Stimulated activated naive CD8-positive, alpha-beta T cell treated with anti-CD3 and anti-CD28 coated beads, Interleukin-15, amount 100 ng/mL, for 72 hours (primary cell): ENCODE measurements around the gene PTPRR.
"Not testable (repeated sequence)": the region's sequence is repeated elsewhere in the genome, so short reads cannot be mapped to it uniquely, and the experiment has no call there.

ENCODE experiments used
- ATAC-seq: fragments of 150-1000 bp; cut with Tn5 transposase; 2 replicates; pipeline ENCODE4 v1.10.0; 2021; ENCODE audit warnings: mild to moderate bottlenecking, moderate library complexity
- DNase-seq, 2 donors: peaks; one replicate each; pipeline ENCODE4 v3.0.0; 2021 to 2022
- H3K27ac Mint-ChIP-seq, 2 donors: one replicate each; pipeline ENCODE4 v1.8.0; 2022; ENCODE audit warnings: mild to moderate bottlenecking in 2 of 2, mixed read lengths in 2 of 2, moderate library complexity in 2 of 2
- H3K27me3 Mint-ChIP-seq: one replicate; pipeline ENCODE4 v1.8.0; 2022; ENCODE audit warnings: mixed read lengths
- H3K4me1 Mint-ChIP-seq: one replicate; pipeline ENCODE4 v1.8.0; 2022; ENCODE audit warnings: mild to moderate bottlenecking, mixed read lengths
- H3K4me3 Mint-ChIP-seq, 2 donors: one replicate each; pipeline ENCODE4 v1.8.0; 2022; ENCODE audit warnings: mild to moderate bottlenecking in 2 of 2, mixed read lengths in 2 of 2, moderate library complexity in 1 of 2
- H3K9me3 Mint-ChIP-seq, 2 donors: one replicate each; pipeline ENCODE4 v1.8.0; 2022; ENCODE audit warnings: mixed read lengths in 2 of 2

Gene PTPRR

DNA sequence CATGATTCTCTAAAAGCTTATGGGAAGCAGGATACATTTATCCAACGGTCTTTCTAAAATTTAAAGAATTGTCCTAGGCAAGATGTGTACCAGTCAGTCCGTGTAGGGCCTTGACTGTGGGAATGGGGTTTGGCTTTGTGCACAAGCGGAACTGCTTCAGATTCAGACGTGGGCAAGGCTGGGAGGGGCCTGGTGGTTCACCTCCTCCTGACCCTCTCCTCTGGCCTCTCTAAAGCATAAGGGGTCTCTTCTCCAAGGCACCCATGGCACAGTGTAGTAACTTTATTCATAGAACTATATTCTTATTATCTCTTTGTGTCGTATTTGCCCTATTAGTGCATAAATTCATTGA is 162.1 kb downstream of the PTPRR start:
- no peak overlapping the region for H3K4me3 Mint-ChIP-seq
- ATAC-seq (no peak), DNase-seq (no peak)
- H3K27ac Mint-ChIP-seq = no peak overlapping the region
- no peaks in the 10 kb centered on the region for H3K27me3 Mint-ChIP-seq
- H3K4me1 Mint-ChIP-seq = no peaks in the 10 kb centered on the region
- H3K9me3 Mint-ChIP-seq = no peaks in the 10 kb centered on the region

DNA sequence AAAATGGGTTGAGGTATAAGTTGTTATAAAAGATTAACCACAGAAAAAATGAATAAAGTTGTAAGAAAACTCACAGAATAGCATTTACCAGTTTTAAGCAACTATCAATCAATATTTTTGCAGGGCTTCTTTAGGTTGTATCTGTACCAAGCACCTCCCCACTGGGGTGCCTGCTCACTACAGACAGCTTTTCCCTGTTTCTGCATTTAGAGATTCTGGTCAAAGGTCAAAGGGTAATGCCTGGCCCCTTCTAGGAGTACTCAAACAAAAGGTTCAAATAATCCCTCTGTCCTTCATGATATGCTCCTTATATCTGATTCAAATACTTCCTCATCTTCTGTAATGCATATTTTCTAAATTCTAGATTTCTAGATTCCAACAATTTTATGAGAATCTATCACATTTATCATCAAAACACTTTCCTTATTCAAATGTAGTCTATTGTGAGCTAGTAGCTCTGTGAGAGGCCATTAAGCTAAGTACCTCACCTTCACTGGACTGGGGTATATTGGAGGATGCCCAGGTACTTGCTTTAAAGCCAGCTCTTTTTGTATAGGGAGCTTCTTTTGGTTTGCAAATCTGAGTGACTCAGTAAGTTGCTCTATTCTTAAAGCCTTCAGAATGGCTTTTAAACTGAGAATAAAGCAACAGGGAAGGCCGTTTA is 162.6 kb downstream of the PTPRR start:
- H3K4me3 Mint-ChIP-seq = no peak overlapping the region
- H3K9me3 Mint-ChIP-seq = no peaks in the 10 kb centered on the region
- peak overlapping the region in 1 of 2 donors; percentile 16 for H3K27ac Mint-ChIP-seq
- ATAC-seq (no peak), DNase-seq (no peak)
- no peaks in the 10 kb centered on the region for H3K4me1 Mint-ChIP-seq
- no peaks in the 10 kb centered on the region for H3K27me3 Mint-ChIP-seq

DNA sequence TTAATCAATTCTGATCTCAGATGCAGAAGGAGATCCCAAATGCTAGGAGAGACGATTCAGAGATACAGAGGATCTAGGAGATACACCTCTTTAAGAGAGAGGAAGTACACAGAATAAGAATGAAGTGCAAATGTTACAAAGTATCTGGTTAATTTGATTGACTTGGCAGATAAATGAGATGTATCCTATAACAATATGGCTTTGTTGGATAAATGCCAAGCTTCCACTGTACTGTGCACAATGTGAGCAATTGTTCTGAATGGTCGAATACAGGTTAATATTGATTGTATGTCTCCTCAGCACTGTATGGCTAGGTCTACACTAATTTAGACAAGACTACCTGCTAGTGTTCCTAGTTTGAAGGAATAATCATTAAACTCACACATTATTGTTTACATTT is 163.7 kb downstream of the PTPRR start:
- Mint-ChIP-seq H3K27ac (no peak overlapping the region), H3K27me3 (peaks cover 8% of the 10 kb centered on the region), H3K9me3 (no peaks in the 10 kb centered on the region), H3K4me1 (no peaks in the 10 kb centered on the region), H3K4me3 (no peak overlapping the region)
- no peak for DNase-seq
- ATAC-seq = no peak

DNA sequence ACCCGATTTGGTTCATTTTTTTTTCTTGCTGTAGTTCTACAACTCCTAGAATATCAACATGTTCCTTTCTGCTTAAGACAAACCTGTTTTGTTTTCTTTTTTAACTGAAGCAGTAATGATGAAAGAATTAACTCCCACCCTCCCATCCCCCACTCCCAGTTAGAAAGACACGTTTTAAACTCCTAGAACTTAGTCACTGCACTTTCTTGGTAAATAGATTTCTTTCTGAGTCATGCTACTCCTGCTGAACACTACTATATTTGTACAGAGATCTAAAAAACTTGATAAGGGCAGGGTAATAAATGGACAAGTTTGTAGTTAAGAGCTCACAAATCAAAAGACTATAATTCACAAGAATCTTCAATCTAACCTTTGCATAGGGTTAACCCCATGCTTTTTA is 164.4 kb downstream of the PTPRR start:
- H3K4me3 Mint-ChIP-seq = no peak overlapping the region
- no peak overlapping the region for H3K27ac Mint-ChIP-seq
- DNase-seq (no peak), ATAC-seq (no peak)
- H3K4me1 Mint-ChIP-seq = no peaks in the 10 kb centered on the region
- H3K27me3 Mint-ChIP-seq = peaks cover 15% of the 10 kb centered on the region
- no peaks in the 10 kb centered on the region for H3K9me3 Mint-ChIP-seq

DNA sequence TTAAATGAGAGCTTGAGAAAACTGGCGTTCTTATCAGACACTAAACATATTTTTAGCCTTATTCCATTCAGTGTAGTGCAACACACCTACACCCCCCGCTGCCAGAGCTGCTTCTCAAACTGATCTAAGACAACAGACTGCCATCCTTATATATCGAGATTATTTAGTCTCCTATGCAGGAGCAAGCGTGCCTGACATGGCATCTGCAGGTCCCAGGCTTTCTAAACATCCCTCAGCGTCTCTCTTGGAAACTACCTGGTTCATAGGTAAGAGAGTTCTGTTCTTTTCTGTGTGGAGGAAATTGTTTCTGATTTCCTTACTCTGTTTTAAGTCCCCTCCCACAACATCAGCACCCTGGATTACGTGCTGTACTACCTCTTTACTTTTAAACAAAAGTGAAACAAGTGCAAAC is 166.2 kb downstream of the PTPRR start:
- no peak for DNase-seq
- Mint-ChIP-seq H3K4me3 (no peak overlapping the region), H3K27me3 (peaks cover 18% of the 10 kb centered on the region), H3K27ac (no peak overlapping the region), H3K9me3 (no peaks in the 10 kb centered on the region), H3K4me1 (no peaks in the 10 kb centered on the region)
- ATAC-seq = no peak

DNA sequence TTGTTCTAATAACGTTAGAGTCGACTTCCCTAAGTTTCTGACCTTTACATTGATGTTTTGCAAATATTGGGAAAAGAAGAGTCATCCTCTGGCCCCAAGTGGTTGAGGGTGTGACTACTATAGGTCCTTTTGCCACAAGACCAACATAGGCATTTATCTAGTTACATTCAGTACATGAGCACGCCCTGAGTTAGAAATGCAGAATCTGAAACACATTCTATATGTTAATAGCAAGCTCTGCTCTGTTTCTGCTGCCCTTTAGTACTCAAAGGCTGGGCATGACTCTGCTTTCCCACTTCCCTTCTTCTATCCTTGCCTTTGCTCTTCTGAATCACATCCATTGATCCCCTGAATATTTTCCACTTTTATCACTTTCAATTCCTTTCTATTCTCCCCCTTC is 168.2 kb downstream of the PTPRR start:
- H3K9me3 Mint-ChIP-seq = no peaks in the 10 kb centered on the region
- DNase-seq (no peak), ATAC-seq (no peak)
- no peaks in the 10 kb centered on the region for H3K4me1 Mint-ChIP-seq
- no peak overlapping the region for H3K4me3 Mint-ChIP-seq
- H3K27ac Mint-ChIP-seq = no peak overlapping the region
- peaks cover 18% of the 10 kb centered on the region for H3K27me3 Mint-ChIP-seq

DNA sequence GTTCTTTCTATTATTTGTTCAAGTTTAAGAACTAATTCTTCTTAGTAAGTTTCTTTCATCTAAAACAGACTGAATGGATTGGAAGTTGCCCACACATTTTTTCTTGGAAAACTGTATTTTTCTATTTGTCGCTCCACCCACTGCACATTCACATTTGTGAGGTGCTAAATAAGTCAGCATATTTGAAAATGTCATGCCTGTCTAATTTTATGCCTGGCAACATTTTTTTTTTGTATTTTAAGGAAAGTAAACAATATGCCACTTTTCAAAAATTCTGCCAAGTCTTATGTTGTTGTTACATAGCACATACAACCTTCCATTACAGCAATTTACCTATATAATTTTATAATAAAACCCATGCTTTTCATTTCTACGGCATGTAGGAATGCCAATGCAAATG is 170.6 kb downstream of the PTPRR start:
- Mint-ChIP-seq H3K27me3 (peaks cover 18% of the 10 kb centered on the region), H3K9me3 (no peaks in the 10 kb centered on the region), H3K4me1 (no peaks in the 10 kb centered on the region), H3K4me3 (no peak overlapping the region), H3K27ac (no peak overlapping the region)
- no peak for ATAC-seq
- no peak for DNase-seq

DNA sequence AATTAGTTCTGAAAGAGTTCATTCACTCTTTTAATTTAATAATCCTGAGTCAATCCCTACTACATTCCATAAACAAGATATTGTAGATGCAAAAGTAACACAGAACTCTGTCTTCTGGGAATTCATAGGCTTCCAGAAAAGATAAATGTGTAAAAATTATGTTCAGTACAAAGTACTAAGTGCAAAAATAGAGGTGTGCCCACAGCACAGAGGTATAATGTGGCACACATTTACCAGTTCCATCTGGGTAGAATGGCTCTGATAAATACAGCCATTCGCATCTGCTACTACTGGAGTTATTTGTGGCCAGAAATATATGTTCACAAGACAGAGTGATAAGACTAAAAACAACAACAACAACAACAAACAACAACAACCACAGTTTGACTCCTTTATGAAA is 171.7 kb downstream of the PTPRR start:
- peaks cover 18% of the 10 kb centered on the region for H3K27me3 Mint-ChIP-seq
- no peak overlapping the region for H3K27ac Mint-ChIP-seq
- no peaks in the 10 kb centered on the region for H3K9me3 Mint-ChIP-seq
- DNase-seq (no peak), ATAC-seq (no peak)
- no peaks in the 10 kb centered on the region for H3K4me1 Mint-ChIP-seq
- H3K4me3 Mint-ChIP-seq = no peak overlapping the region

DNA sequence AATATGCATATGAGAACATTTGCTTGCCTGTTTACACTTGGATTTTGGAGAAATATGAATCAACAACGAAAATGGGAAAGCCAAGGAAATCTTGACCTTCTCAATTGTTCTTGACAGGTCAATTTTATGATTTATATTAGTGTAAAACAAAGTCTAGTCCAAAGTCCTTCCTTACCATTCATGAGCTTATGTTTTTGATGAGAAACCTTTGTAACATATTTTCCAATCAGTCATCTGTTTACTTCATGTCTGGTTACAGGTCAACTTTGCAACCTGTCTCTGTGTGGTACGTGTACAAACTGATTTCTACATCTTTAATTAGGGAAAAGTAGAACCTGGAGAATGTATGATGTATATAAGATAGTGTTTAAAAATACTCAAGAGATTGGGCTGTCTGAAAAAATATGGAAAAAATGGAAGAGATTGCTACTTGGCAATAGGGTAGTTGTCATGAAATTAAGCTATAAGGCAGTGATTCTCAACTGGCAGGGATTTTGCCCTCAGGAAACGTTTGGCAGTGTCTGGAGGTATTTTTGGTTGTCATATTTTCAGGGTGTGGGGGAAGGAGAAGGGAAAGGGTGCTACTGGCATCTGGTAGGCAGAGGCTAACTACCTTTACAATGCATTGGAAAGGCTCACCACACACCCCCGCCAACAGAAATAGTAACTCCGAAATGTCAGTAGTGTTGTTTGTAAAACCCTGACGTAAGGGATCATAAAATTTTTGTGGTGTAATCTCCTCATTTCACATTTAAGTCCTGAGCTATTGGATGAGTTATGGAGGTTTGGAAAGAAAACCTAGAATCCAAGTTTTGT is 172.9 kb downstream of the PTPRR start:
- Mint-ChIP-seq H3K9me3 (no peaks in the 10 kb centered on the region), H3K27ac (peak overlapping the region in 1 of 2 donors; percentile 17), H3K27me3 (peaks cover 16% of the 10 kb centered on the region), H3K4me1 (no peaks in the 10 kb centered on the region), H3K4me3 (no peak overlapping the region)
- no peak for ATAC-seq
- DNase-seq = no peak

DNA sequence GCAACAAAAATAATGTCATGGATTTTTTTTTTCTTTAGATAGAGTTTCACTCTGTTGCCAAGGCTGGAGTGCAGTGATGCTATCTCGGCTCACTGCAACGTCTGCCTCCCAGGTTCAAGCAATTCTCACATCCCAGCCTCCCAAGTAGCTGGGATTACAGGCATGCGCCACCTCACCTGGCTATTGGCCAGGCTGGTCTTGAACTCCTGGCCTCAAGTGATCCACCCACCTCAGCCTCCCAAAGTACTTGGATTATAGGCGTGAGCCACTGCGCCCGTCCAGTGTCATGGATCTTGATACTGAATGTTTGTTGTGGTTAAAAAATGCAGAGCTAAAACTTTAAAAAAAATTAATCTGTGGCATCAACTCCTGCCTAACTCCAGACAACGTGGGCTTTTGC is 175.5 kb downstream of the PTPRR start:
- ATAC-seq (no peak), DNase-seq (no peak)
- Mint-ChIP-seq H3K27me3 (peaks cover 12% of the 10 kb centered on the region), H3K27ac (no peak overlapping the region), H3K9me3 (no peaks in the 10 kb centered on the region), H3K4me1 (no peaks in the 10 kb centered on the region), H3K4me3 (no peak overlapping the region)

DNA sequence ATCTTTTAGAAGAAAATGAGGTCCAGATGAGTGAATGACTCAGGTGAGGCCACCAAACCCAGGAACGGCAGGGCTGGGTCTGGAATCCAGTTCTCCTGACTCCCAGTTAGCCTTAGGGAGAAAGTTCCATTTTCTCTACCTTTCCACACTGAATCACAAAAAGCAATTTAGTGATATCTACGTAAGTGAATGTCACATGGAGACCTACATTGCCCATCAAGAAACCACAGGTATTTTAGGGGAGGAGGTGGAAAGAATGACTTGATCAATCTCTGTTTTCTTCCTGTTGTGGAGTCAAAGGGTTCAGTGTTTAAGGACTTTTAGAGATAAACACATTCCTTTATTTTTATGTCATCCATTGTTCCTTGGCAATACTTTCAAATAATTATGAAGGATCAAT is 176.4 kb downstream of the PTPRR start:
- H3K4me1 Mint-ChIP-seq = no peaks in the 10 kb centered on the region
- H3K9me3 Mint-ChIP-seq = no peaks in the 10 kb centered on the region
- ATAC-seq = no peak
- H3K27ac Mint-ChIP-seq = no peak overlapping the region
- no peak overlapping the region for H3K4me3 Mint-ChIP-seq
- no peak for DNase-seq
- H3K27me3 Mint-ChIP-seq = peaks cover 12% of the 10 kb centered on the region

DNA sequence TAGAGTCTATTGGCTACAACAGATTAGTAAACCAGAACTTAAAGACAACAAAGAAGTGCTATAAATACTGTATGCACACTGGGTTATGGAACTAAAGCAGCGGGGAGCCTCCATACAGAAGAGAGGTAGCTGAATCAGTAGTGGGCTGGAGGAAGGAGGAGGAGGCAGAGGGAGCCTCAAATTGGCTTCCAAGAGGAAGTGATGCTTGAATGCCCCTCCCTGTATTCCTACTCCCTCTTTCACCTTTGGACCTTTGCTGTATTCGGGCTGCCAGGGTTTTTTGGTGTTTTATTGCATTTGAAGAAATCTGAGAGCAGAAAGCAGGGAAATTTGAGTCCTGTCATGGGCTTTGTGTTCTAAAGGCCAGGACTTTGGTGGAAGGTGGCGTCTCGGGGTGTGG is 179.3 kb downstream of the PTPRR start:
- H3K4me3 Mint-ChIP-seq = no peak overlapping the region
- H3K9me3 Mint-ChIP-seq = no peaks in the 10 kb centered on the region
- DNase-seq (no peak), ATAC-seq (no peak)
- peaks cover 12% of the 10 kb centered on the region for H3K27me3 Mint-ChIP-seq
- no peaks in the 10 kb centered on the region for H3K4me1 Mint-ChIP-seq
- H3K27ac Mint-ChIP-seq = no peak overlapping the region

DNA sequence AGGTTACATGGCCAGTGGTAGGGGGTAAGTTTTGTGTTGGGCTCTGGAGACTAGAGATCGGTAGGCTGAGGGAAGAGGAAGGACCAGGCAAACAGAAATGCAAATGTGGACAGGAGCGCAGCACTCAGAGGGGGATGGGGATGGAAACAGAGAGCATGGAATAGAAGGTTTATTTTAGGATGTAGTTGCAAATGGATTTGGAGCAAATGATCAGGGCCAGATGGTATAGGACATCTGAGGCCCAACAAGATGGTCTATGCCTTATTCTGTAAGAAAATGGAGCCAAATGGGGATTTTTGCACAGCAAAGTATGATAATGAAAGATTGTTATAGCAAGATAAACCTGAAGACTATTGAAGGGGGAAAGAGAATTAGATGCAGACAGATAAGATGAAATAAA is 180.8 kb downstream of the PTPRR start:
- Mint-ChIP-seq H3K27me3 (peaks cover 12% of the 10 kb centered on the region), H3K9me3 (peaks cover 0 to 5% of the 10 kb centered on the region in 2 donors), H3K27ac (no peak overlapping the region), H3K4me3 (no peak overlapping the region), H3K4me1 (no peaks in the 10 kb centered on the region)
- no peak for ATAC-seq
- DNase-seq = no peak

DNA sequence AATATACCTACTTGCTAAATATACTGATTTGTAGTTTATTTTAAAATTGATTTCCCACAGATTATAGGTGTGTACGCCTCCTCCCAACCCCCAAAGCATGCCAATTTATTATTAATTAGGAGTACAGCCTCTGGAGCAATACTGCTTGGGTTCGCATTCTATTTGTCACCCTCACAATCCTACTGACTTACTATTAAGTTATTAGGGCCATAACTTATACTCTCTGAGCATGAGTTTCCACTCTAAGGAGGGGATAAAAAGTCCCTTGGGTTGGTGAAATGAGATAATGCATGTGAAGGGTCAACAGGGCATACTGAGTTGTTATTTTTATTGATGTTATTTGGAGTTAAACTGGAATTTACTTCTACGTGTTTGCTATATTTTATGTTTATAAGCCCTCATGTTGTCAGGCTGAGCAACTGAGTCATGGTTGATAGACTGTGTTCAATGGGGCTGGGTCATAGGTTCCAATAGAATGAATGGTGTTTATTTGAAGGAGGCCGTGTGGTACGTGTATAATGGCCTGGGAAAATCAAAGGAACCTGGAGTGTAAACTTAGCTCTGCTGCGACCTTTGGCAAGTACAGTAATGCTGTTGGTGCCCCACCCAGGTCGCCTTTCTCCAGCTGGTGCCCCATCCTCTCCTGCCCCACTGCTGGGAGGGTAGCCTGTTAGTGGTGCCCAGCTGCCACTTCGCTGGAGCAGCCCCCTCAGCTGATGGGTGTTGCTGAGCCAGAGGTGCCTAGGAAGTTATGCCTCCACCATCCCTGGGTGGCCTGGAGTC is 184.0 kb downstream of the PTPRR start:
- ATAC-seq (no peak), DNase-seq (no peak)
- no peaks in the 10 kb centered on the region for H3K4me1 Mint-ChIP-seq
- no peak overlapping the region for H3K4me3 Mint-ChIP-seq
- H3K27me3 Mint-ChIP-seq = peaks cover 11% of the 10 kb centered on the region
- H3K9me3 Mint-ChIP-seq = peaks cover 0 to 5% of the 10 kb centered on the region in 2 donors
- H3K27ac Mint-ChIP-seq = no peak overlapping the region

DNA sequence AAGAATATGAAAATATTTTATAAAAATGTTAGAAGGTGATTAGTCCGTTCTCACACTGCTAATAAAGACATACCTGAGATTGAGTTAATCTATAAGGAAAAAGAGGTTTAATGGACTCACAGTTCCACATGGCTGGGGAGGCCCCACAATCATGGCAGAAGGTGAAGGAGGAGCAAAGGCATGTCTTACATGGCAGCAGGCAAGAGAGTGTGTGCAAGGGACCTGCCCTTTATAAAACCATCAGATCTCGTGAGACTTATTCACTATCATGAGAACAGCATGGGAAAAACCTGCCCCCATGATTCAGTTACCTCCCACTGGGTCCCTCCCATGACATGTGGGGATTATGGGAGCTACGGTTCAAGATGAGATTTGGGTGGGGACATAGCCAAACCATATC is 185.3 kb downstream of the PTPRR start:
- ATAC-seq, H3K4me3 Mint-ChIP-seq, DNase-seq, H3K9me3 Mint-ChIP-seq, H3K27ac Mint-ChIP-seq, H3K4me1 Mint-ChIP-seq, H3K27me3 Mint-ChIP-seq: not testable (repeated sequence)

DNA sequence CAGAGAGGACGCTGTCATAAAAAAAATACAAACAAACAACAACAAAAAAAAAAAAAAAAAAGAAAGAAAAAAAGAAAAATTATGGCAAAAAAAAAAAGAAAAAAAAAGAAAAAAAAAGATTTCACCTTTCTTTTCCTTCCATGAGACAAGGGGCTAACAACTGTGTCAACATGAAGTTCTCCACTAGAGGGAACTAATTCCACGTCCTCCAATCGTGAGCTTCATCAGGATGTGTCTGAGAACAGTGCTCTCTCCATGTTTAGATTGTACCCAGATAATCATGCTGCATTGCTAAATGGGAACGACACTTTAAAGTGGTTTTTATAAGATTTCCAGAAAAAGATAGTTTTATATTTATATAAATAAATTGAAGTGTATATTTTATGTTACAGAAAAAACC is 187.2 kb downstream of the PTPRR start:
- peaks cover 0 to 5% of the 10 kb centered on the region in 2 donors for H3K9me3 Mint-ChIP-seq
- DNase-seq (peak in 1 of 2 donors; percentile 12), ATAC-seq (peak; percentile 62)
- H3K27me3 Mint-ChIP-seq = peaks cover 6% of the 10 kb centered on the region
- no peaks in the 10 kb centered on the region for H3K4me1 Mint-ChIP-seq
- no peak overlapping the region for H3K4me3 Mint-ChIP-seq
- no peak overlapping the region for H3K27ac Mint-ChIP-seq
